IPS-NIHi7 (cell line): ENCODE data around the gene DDX4.

Experiments
- DNase-seq: peaks from one replicate; pipeline ENCODE4 v3.0.0; 2012; ENCODE audit warnings: mixed read lengths; ENCODE audit errors: extremely low spot score

Gene DDX4

GRCh38 chr5:55865831-55866230 lies 128.0 kb downstream of the DDX4 start:
- DNase-seq: peak; percentile 60

GRCh38 chr5:55866485-55866884 lies 128.6 kb downstream of the DDX4 start:
- DNase-seq: no peak
